HG03280 (cell line): ENCODE results near the gene HLCS.

ENCODE experiments used
- ATAC-seq: cut with Tn5 transposase; IDR thresholded peaks from one replicate; pipeline ENCODE4 v1.9.1; 2021; ENCODE audit warnings: mild to moderate bottlenecking, moderate library complexity; ENCODE audit not compliant: unreplicated experiment

The HLCS gene

DNA sequence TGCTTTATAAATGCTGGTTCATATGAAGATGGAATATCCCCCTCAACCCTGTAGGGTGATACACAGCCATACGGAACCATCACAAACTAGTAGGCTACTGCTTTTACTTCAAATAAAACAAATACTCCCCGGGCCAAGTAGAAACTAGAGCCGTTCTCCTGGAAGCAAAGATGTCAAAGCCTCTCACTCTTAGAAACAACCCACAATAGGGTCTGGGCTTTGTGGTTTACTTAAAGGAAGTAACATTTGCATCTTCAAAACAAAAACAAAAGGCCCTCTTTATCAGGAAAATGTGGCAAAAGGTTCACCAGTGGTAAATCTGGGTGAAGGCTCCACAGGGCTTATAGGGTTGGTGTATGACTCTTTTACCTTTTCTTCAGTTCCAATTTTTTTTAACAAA is 49.8 kb downstream of the HLCS start:
- no peak for ATAC-seq

DNA sequence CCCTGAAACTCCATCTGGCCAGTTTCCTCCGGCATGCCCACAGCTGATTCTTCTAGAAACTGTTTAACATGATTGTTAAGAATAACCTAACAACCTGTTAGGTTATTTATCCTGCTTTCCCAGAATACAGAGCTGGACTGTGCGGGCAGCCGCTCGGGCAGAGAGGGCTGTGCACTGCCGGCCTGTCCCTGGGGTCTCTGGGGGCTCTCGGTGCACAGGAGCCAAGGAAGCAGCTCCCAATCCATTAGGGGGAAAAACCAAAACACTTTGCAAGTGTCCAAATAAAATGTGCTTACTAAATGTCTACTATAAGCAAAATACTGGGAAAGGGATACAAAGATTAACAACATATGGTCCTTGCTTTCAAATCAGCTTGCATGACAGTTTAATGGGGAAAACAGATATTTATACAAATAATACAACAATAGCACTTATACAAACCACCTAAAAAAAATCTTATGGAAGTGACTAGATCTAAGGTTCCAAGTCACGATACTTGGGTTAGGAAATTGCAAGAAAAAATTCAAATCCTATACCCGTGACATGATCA is 50.7 kb downstream of the HLCS start:
- ATAC-seq = no peak

DNA sequence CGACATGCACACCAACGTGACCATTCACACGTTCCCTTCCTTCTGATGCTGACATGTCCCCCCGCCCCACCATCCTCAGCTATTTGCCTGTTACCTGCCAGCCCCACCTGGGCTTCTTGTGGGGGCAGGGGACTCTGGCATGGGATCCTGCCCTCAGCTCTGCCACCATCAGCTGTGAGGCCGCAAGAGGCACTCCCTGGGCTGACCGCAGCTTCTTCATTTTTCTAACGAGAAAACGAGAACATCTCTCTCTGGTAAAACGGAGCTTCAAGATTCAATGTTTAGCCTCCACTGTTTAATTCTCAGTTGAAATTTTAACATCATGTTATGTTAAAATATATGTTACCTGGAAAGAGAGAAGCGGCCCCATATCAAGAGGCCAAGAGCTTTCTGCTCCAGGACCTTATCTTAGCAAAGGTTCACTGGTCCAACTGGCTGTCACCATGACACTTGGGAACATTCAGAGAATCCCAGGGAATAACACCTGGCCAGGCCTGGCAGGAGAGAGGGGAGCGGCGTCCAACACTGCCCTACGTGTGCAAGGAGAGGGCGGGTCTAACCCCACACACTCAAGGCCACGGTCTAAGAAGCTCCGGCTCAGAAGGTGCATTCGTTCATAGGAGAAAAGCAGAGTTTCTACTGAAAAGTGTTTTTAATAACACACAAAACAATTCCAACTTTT is 51.3 kb downstream of the HLCS start:
- no peak for ATAC-seq

DNA sequence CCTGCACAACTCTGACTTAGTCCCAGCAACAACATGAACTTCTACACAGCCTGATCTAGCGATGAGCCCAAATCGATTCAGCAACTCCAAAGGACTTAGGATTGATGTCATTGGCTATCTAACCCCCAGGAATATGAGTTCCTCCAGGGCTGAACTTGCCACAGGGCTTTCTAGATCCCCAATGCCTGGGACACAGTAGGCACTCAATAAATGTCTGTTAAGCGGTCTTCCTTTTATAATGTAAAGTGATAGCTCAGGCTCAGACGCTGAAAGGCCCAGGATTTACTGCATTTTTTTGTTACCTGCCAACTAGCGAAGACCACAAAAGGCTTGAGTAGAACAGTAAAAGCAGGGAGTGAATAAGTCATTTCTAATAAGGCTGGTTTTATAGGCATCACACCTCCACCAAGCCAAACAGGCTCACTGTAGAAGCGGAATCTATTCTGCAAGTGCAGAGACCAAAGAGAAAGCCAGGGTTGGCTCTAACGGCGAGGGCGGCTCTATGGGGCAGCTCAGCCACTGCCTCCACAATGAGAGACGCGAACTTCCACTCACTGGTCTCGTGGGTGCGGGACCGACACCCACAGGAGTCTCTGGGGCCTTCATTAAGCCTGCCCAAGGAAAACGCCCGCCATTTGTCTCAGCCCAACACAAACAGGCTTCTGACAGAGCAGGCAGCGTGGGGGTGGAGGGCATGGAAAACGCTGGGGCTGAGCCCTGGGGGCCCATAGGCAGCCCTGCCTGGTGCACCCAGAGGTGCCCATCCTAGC is 52.0 kb downstream of the HLCS start:
- no peak for ATAC-seq

DNA sequence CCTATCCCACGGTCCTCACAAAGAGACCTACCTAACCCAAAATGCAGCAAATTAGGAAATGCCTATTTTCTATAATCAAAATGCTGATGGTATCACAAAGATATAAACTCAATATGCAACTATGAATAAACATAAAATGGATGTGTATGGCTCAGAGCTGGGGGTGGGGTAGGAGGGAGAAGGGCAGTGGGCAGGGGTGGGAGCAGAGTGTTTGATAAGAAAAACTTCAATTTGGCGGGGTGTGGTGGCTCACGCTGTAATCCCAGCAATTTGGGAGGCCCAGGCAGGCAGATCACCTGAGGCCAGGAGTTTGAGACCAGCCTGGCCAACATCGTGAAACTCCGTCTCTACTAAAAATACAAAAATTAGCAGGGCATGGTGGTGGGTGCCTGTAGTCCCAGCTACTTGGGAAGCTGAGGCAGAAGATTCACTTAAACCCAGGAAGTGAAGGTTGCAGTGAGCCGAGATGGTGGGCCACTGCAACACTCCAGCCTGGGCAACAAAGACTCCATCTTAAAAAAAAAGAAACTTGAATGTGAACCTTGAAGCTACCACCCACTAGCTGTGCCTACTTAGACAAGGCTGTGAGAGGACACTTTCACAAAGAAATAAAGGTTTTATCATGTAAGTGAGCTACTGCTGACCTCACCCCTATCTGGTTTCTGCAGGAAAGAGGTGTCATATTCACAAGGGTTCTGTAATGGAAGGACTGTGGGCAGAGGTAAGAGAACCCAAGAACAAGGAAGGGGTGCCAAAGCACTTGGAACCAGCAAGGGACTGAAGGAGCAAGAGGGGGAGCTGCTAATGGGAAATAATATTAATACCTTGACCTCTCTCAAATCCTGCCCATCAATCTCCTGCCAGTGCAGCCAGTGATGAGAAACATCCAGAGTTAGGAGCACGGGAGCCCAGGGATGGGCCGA is 53.0 kb downstream of the HLCS start:
- ATAC-seq = no peak

DNA sequence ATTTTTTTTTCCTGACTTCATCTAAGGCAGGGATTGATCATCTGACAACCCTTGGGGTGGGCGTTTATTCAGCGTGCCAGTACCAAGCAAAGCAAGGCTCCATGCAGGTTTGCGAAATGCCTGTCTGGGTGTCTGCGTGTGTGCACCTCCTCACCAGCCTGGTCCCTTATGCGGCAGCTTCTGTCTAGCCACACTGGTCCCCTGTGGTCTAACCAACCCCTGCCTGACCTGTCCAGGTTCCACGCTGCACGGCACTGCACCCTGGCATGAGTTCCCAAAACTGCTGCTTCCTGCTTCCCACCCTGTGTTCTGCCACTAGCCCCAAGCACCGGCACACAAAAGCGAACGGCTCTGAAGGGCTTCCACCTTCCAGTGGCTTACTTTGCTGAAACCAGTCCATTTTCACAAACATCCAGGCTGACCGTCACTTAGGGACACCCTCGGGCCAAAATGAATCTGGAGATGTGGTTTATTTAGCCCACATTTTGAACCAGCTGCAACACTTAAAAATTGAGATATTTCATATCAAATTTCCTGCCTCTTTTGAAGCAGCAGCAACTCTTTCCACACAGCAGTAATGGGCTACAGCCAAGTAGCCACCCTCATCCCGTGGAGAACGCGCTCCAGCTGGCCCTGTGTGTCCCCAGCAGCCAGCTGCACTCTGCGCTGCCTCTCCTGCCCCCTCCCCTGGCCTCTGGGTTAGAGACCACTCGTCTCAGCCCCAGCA is 55.7 kb downstream of the HLCS start:
- ATAC-seq = no peak

DNA sequence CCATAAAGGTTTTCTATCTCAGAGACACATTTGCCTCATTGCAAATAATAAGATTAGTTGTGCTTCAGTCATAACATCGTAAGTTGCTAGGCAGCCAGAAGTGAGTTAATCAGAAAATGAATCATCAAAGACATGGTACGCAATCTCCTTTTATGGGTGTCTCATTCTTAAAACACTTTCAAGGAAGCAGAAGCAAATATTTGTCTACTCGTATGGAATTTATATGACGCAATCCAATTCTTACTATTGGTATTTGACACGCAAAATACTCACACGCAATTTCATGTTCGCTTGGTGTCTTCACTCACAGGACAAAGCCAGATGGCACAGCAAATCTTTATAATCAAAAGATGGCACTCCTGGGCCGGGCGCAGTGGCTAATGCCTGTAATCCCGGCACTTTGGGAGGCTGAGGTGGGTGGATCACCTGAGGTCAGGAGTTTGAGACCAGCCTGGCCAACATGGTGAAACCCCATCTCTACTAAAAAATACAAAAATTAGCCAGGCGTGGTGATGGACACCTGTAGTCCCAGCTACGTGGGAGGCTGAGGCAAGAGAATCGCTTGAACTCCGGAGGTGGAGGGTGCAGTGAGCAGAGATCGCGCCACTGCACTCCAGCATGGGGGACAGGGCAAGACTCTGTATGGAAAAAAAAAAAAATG is 56.4 kb downstream of the HLCS start:
- ATAC-seq = no peak

DNA sequence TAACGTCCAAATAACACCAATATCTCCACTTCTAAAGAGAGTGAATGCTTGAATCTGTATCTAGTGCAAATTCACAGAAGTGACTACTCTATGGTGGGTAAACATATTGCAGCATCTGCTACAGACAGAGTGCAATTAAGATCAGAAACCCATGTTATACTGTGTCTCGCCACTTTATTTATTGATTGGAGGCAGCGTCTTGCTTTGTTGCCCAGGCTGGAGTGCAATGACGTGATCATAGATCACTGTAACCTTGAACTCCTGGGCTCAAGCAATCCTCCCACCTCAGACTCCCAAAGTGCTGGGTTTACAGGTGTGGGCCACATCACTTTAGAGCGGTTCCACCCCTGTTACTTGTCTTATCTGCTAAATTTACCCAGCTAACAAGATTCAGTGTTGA is 57.0 kb downstream of the HLCS start:
- no peak for ATAC-seq

DNA sequence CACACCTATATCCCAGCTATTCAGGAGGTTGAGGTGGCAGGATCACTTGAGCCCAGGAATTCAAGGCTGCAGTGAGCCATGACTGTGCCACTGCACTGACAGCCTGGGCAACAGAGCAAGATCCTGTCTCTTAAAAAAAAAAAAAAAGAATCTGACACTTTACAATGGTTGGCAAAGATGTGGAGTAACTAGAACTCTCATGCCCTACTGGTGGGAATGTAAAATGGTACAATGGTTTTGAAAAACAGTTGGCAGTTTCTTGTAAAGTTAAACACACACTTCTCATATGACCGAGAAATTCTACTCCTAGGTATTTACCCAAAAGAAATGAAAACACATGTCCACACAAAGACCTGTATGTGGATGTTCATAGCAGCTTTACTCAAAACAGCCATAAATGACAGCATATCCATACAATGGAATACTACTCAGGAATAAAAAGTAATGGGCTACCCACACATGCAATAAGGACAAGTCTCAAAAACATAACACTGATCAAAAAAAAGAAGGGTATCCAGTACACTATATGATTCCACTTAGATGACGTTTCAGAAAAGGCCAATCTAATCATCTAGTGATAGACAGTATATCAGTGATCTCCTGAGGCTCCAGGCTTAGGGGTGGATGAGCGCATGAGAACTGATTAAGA is 58.1 kb downstream of the HLCS start:
- ATAC-seq = no peak

DNA sequence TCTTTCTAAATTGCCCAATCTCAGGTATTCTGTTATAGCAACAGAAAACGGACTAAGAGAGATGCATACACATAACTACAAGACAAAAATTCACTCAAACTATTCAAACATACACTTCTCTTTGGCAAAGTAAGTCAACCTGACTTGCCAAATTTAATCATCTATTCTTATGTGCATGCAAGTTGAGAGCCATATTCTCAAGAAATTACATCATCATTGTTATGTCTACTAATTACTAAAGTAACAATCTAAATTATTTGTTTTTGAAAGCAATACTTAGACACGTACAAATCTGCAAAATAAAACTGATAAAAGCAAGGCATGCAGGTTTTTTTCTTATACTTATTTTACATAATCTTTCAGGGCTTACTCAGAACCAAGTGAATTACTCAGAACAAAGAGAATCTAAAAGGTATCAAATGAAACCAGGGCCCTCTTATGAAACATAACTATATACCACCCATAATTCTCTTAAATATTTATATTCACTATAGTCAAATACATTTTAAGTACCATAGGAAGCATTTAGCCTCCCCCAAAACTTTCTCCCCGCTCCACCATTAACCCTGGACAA is 62.3 kb downstream of the HLCS start:
- no peak for ATAC-seq

DNA sequence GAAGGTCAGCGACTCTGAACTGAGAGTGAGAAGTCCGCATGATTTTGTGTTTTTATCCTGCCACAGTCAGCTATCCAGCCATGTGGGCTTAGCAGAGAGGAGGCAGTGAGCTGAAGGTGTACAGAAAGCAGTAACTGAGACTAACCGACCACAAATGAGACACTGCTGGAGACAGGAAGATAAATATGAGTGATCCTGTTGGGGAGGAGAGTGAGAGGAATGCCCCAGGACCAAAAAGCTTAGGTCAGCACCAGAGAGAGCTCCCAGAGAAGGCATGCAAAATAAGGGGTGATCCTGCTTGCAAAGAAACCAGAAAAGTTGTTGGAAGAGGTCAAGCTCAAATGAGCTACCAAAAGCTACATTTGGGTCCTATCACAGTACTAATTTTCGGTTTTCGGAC is 63.7 kb downstream of the HLCS start:
- no peak for ATAC-seq

DNA sequence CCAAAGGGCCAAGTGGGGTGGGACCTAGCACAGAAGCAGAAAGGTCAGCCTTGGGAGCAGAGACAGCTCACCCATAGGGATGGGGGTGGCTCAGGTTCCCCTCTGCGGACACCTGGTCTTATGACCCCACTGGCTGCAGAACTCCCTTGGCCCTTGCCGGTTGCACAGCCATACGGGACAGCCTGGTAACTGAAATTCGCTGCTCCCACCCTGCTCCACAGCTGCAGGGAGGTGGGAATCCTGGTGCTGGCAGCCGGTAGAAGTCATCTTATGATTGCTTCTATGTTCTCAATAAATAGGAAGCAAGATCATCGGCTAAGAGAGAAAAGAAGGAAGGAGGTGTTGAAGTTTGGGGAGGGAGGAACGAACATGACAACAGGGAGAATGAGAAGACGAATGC is 64.1 kb downstream of the HLCS start:
- no peak for ATAC-seq

DNA sequence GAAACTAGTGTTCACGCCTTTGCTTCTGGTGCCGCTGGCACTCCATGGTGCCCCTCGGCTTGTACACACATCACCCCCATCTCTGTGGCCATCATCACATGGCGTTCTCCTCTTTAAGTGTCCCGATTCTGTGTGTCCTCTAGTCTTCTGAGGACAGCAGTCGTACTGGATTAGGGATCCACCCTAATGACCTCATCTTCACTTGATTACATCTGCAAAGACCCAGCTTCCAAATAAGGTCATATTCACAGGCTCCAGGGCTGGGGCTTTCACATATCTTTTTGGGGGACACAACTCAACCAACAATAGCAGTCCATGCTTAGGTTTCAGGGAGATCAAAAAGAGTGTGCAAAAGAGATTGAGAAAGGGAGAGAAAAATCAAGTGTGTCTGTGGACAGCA is 64.9 kb downstream of the HLCS start:
- ATAC-seq = no peak

DNA sequence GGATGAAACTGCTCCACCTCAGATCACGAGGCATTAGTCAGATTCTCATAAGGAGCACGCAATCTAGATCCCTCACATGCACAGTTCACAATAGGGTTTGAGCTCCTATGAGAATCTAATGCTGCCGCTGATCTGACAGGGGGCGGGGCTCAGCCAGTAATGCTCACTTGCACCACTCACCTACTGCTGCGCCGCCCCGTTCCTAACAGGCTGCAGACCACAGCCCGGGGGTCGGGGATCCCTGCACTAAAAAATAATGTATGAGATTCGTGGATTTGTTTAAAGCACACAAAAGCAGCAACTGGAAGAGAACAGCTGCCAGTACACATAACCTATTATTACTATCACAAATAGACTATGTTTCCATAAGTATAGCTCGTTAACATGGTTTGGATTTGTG is 72.9 kb downstream of the HLCS start:
- no peak for ATAC-seq

DNA sequence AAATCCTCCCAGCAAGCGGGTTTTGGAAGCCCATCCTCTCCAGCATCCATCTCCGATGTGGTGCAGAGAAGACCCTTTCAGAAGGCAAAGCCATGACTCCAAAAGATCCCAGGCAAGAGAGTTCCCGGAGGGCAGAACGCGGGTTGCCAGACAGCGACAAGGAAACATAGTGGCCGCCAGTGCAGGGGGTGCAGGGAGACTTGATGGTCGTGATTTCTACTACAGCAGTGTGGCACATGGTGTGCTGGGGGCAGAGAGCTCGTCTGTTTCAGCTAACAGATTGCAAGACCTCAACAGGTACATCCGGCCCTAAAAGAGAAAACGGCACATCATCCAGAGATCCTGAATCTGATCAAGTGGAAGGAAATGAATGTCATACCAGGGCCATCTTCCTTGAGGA is 74.3 kb downstream of the HLCS start:
- no peak for ATAC-seq

DNA sequence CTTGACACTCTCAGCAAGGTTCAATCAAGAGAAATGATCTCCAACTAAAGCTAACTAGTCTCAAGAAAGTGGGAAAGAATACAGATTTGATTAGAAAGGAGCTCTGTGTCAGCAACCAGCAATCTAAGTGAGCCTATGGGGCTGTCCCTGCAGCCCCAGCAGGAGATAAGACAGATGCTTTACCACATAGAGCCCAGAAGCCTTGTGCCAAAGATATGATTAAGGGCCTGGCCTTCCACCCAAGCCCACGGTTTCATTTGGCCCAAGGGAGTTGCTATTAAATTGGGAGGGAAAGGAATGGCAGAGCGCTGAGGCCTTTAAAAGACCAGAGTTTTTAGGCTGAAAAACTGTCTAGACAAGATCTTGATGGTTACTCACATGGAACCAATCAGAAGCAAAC is 74.8 kb downstream of the HLCS start:
- ATAC-seq = no peak

DNA sequence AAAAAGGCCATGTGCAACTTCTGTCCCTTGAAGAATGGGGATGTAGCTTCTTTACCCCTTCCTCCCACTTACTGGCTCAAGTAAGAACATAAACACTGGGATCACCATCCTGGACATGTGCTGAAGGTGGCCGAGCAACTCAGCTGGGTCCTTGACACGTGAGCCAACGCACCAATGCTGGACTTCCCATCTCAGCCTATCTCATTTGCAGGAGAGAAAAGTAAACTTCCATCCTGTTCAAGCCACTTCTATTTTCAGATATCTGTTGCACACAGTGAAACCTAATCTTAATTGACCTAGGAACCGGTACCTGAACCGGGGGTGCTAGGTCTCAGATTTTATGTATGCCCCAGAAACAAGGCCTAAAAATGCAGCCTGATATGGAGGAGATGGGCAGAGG is 75.3 kb downstream of the HLCS start:
- ATAC-seq = no peak

DNA sequence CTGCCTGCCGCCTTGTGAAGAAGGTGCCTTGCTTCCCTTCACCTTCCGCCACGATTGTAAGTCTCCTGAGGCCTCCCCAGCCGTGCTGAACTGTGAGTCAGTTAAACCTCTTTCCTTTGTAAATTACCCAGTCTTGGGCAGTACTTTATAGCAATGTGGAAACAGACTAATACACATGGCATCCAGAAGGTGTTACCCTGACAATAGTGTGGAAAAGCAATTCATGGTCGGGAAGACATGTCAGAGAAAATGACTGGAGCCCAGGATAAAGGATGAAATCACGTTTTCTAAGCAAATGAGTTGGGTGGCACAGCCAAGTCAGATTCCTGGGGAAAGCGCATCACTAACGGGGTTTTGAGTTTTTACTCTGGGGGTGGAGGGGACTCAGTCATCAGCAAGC is 76.4 kb downstream of the HLCS start:
- no peak for ATAC-seq

DNA sequence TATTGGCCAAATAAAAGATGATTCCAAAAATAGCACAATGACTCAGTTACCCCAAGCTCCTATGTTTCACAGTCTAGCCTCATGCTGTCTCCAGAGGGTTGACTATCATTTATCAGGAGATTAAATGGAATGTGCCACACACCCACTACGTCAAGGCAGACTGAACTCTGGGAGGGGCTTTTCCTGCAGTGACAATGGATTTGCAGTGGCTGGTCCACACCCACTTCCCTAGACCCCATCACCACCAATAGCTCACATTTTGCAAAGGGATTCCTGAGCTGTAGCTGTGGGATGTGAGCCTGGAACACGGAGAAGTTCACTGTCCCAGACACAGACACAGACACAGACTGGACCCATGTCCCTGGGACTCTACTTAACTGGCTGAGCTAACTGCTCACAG is 77.1 kb downstream of the HLCS start:
- no peak for ATAC-seq
